ENCODE data around the gene ATP9A. TPM values are rescaled to one million over a fixed set of nuclear protein-coding genes. Genes with fewer than 3 reads are reported as not detected.
"Not testable (repeated sequence)": the region's sequence is repeated elsewhere in the genome, so short reads cannot be mapped to it uniquely, and the experiment has no call there.

ATP9A gene, protein sequence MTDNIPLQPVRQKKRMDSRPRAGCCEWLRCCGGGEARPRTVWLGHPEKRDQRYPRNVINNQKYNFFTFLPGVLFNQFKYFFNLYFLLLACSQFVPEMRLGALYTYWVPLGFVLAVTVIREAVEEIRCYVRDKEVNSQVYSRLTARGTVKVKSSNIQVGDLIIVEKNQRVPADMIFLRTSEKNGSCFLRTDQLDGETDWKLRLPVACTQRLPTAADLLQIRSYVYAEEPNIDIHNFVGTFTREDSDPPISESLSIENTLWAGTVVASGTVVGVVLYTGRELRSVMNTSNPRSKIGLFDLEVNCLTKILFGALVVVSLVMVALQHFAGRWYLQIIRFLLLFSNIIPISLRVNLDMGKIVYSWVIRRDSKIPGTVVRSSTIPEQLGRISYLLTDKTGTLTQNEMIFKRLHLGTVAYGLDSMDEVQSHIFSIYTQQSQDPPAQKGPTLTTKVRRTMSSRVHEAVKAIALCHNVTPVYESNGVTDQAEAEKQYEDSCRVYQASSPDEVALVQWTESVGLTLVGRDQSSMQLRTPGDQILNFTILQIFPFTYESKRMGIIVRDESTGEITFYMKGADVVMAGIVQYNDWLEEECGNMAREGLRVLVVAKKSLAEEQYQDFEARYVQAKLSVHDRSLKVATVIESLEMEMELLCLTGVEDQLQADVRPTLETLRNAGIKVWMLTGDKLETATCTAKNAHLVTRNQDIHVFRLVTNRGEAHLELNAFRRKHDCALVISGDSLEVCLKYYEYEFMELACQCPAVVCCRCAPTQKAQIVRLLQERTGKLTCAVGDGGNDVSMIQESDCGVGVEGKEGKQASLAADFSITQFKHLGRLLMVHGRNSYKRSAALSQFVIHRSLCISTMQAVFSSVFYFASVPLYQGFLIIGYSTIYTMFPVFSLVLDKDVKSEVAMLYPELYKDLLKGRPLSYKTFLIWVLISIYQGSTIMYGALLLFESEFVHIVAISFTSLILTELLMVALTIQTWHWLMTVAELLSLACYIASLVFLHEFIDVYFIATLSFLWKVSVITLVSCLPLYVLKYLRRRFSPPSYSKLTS
- 0.04 TPM for polyA plus RNA-seq (2012; ENCODE audit: low read depth, missing spikeins)

DNA sequence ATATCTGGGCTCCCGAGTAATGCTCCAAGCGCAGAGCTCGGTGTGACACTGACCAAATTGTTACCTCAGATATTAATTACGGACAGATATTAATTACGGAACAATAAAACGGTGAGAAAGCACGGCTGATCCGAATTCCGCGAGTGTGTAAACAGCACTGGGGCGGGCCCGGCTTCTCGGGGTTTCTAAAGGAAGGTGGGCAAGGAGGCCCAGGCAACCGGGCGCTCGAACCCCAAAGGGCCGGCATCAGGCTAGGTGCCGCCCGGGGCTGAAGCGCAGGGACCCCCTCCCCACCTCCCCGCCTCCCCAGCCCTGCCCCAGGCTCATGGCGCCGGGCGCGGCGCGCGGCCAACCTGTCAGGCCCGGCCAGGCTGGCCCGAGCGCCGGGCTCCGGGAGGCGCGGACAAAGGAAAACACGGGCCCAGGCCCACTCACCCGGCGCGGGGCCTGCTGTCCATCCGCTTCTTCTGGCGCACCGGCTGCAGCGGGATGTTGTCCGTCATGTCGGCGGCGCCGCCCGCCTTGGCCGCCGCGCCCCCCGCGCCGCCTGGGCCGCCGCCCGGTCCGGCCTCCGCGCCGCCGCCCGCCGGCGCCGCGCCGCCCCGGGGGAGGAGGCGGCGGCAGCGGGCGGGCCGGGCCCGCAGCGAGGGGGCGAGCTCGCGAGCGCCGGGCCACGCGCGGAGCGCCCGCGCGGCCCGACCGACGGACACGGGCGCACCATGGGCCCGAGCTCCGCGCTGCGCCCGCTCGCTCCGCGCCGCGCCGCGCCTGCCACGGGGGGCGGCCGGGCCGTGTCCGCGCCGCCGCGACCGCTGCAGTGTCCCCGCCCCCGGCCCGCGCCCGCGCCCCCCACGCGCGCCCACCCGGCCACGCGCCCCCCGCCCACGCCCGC lies at the start of gene ATP9A:
ATP9A (minus strand) TSS at position 524 of the 892 bp plus-strand sequence; CDS start at position 503, 21 bp downstream.
- no peak for DNase-seq (ENCODE audit: insufficient read length, low spot score)
- no peak for FAIRE-seq
- TF ChIP-seq SPI1 (IDR thresholded peaks at IDR 0.05; ENCODE audit: low read depth, low read length) (no peak), POLR2AphosphoS5 (IDR thresholded peaks at IDR 0.05; ENCODE audit: low read depth, low read length) (no peak), POU2F2 (IDR thresholded peaks at IDR 0.05; ENCODE audit: low read depth, low read length) (no peak), PAX5 (IDR thresholded peaks at IDR 0.05; ENCODE audit: insufficient read depth, low read length, severe bottlenecking) (no peak), POLR2A (IDR thresholded peaks at IDR 0.05; ENCODE audit: low read depth, low read length) (no peak), TAF1 (IDR thresholded peaks at IDR 0.05; ENCODE audit: low read depth, low read length) (no peak)

DNA sequence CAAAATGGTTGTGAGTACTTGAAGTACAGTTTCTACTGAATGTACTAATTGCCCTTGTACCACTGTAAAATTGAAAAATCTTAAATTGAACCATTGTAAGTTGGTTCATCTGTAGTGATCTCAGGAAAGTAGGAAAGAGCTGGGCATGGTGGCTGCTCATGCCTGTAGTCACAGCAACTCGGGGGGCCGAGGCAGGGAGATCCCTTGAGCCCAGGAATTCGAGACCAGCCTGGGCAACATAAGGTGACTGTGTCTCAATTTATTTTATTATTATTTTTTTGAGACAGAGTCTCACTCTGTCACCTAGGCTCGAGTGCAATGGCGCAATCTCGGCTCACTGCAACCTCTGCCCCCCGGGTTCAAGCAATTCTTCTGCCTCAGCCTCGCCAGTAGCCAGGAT lies 48.7 kb upstream of the ATP9A start:
- not testable (repeated sequence) for FAIRE-seq; DNase-seq (ENCODE audit: insufficient read length, low spot score)

DNA sequence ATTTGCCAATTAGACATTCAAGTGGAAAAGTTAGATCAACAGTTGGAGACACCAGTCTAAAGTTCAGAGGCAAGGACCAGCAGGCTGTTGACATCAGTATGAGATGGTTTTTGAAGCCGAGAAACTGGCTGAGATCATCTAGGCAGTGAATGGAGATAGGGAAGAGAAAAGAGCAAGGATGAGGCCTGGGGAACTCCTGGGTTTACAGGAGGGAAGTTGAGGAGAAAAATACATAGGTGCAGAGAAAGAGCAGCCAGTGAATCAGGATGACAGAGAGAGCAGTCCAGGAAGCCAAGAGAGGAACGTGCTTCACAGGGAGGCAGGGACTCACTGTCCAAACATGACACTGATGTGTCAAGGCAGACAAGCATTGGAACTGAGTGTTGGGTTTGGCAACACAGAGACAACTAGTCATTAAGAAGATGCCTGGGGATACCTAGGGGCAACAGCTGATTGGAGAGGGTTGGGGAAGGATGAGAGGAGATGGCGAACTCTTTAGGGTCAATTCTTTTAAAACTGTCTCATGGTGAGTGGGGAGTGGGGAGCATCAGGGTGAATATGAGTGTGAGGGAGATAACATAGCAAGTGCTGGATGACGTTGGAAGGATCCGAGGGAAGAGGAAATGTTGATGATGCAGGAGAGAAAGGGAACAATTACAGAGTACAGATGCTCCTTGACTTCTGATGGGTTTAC lies 47.3 kb upstream of the ATP9A start:
- FAIRE-seq (no peak), DNase-seq (ENCODE audit: insufficient read length, low spot score) (no peak)
- TF ChIP-seq SPI1 (IDR thresholded peaks at IDR 0.05; ENCODE audit: low read depth, low read length) (no peak), TAF1 (IDR thresholded peaks at IDR 0.05; ENCODE audit: low read depth, low read length) (no peak), POLR2AphosphoS5 (IDR thresholded peaks at IDR 0.05; ENCODE audit: low read depth, low read length) (no peak), PAX5 (IDR thresholded peaks at IDR 0.05; ENCODE audit: insufficient read depth, low read length, severe bottlenecking) (no peak), POU2F2 (IDR thresholded peaks at IDR 0.05; ENCODE audit: low read depth, low read length) (no peak), POLR2A (IDR thresholded peaks at IDR 0.05; ENCODE audit: low read depth, low read length) (no peak)

DNA sequence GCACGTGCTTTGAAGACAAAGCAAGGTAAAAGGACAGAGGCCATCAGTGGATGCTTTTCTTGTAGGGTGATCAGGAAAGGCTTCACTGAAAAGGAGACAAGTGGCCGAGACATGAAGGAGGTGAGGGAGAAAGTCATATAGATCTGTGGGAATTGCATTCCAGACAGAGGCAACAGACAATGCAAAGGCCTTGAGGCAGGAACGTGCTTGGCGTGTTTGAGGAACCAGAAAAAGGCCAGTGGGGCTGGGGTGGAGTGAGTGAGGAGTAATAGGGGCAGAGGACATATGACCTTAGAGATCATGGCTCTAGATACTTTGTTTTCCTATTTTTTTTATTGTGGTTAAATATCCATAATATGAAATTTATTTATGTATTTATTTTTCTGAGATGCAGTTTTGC lies 44.7 kb upstream of the ATP9A start:
- FAIRE-seq, result no peak
- no peak for DNase-seq (ENCODE audit: insufficient read length, low spot score)
- no peak for TF ChIP-seq POU2F2 (IDR thresholded peaks at IDR 0.05; ENCODE audit: low read depth, low read length)
- no peak for TF ChIP-seq POLR2AphosphoS5 (IDR thresholded peaks at IDR 0.05; ENCODE audit: low read depth, low read length)
- TF ChIP-seq SPI1 (IDR thresholded peaks at IDR 0.05; ENCODE audit: low read depth, low read length), result no peak
- TF ChIP-seq POLR2A (IDR thresholded peaks at IDR 0.05; ENCODE audit: low read depth, low read length), result no peak
- no peak for TF ChIP-seq TAF1 (IDR thresholded peaks at IDR 0.05; ENCODE audit: low read depth, low read length)
- no peak for TF ChIP-seq PAX5 (IDR thresholded peaks at IDR 0.05; ENCODE audit: insufficient read depth, low read length, severe bottlenecking)

DNA sequence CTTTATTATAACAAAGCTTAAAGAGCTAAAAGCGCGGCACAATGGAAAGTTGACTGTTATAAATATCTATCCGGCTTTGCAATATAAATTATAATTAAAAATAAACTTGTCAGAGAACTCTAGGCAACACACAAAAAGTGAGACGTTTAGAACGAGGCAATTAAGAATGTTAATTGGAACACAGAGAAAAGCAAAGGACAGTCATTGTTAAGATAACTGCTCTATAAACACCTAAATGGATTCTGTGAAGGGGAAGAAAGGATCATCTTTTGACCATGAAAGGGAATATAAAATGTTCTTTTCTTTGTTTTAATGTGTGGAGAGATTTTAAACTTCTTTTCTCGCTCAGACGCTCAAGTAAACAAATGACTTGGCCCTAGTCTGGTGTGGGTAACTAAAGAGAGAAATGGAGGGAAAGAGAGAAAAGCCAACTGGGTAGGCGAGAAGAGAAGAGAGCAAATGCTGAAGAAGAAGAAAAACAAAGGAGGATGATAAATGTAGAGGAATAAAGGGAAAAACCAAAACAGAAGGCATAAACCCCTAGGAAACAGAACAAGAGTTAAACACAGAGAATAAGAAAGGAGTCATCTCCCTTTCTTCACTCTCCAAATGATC lies 43.4 kb upstream of the ATP9A start:
- TF ChIP-seq POLR2A (IDR thresholded peaks at IDR 0.05; ENCODE audit: low read depth, low read length) (no peak), TAF1 (IDR thresholded peaks at IDR 0.05; ENCODE audit: low read depth, low read length) (no peak), POLR2AphosphoS5 (IDR thresholded peaks at IDR 0.05; ENCODE audit: low read depth, low read length) (no peak), SPI1 (IDR thresholded peaks at IDR 0.05; ENCODE audit: low read depth, low read length) (no peak), POU2F2 (IDR thresholded peaks at IDR 0.05; ENCODE audit: low read depth, low read length) (no peak), PAX5 (IDR thresholded peaks at IDR 0.05; ENCODE audit: insufficient read depth, low read length, severe bottlenecking) (no peak)
- DNase-seq (ENCODE audit: insufficient read length, low spot score) (no peak), FAIRE-seq (no peak)

DNA sequence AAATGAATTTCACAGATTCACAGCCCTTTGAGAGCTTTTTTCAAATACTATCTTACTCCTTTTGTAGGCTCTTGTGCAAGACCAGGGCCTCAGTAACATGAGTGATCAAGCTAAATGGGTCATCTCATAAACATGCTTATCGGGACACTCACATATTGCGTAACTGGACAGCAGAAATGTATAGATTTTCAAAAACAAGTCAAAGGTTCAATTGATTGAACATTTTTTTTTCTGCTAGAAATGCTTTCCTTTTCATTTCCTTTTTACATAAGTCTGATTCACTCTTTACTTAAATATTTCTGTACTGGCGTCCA lies 42.8 kb upstream of the ATP9A start:
- FAIRE-seq (no peak), DNase-seq (ENCODE audit: insufficient read length, low spot score) (no peak)
- no peak for TF ChIP-seq SPI1 (IDR thresholded peaks at IDR 0.05; ENCODE audit: low read depth, low read length)

DNA sequence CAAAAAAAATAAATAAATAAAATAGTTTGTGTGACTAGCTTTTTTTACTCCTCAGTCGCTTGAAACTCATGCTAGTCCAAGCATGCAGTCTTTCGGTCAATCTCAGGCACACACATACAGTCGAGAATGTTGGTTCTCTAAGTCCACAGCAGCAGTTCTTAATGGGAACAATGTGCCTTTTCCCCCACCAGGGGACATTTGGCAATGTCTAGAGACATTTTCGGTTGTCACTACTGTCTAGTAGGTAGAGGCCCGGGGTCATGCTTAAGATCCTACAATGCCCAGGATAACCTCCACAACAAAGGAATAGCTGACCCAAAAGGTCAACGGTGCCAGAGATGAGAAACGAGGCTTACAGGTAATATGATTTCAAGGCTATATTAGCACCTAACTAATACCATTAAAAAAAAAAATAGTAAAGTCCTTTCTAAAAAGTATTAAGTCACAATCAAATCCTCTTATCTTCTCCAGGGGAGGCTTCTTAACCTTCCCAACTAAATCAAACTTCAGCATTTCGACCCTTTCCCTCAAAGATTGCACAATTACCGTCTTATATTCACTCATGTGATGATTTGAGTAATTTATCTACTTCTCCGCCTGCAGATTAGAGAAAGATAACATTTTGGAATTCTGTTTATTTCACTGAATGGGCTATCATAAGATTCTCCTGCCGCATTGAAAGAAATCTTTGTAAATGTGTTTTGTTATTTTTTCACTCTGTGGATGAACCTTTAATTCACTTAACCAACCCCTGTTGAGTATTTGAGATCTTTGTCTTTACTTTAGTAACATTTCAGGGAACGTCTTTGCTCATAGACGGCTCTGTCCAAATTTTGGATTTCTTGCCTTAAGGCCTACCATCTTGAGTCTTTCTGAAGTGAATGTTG lies 42.2 kb upstream of the ATP9A start:
- DNase-seq (ENCODE audit: insufficient read length, low spot score) (no peak), FAIRE-seq (no peak)
- TF ChIP-seq POLR2AphosphoS5 (IDR thresholded peaks at IDR 0.05; ENCODE audit: low read depth, low read length) (no peak), POLR2A (IDR thresholded peaks at IDR 0.05; ENCODE audit: low read depth, low read length) (no peak), POU2F2 (IDR thresholded peaks at IDR 0.05; ENCODE audit: low read depth, low read length) (no peak), TAF1 (IDR thresholded peaks at IDR 0.05; ENCODE audit: low read depth, low read length) (no peak), PAX5 (IDR thresholded peaks at IDR 0.05; ENCODE audit: insufficient read depth, low read length, severe bottlenecking) (no peak), SPI1 (IDR thresholded peaks at IDR 0.05; ENCODE audit: low read depth, low read length) (no peak)
